ENCODE measurements around the gene PTCH2. TPM values are rescaled to one million over a fixed set of nuclear protein-coding genes. Genes with fewer than 3 reads are reported as not detected.
A peak's percentile ranks its signal among the peaks of the same experiment; 100 is the strongest.

The PTCH2 gene
- total and polyA plus RNA-seq, 2 of the 13 experiments (the other 11 are each of a cell fraction or from before 2014, with no cell fraction given): 0.60 to 1.5 TPM

DNA sequence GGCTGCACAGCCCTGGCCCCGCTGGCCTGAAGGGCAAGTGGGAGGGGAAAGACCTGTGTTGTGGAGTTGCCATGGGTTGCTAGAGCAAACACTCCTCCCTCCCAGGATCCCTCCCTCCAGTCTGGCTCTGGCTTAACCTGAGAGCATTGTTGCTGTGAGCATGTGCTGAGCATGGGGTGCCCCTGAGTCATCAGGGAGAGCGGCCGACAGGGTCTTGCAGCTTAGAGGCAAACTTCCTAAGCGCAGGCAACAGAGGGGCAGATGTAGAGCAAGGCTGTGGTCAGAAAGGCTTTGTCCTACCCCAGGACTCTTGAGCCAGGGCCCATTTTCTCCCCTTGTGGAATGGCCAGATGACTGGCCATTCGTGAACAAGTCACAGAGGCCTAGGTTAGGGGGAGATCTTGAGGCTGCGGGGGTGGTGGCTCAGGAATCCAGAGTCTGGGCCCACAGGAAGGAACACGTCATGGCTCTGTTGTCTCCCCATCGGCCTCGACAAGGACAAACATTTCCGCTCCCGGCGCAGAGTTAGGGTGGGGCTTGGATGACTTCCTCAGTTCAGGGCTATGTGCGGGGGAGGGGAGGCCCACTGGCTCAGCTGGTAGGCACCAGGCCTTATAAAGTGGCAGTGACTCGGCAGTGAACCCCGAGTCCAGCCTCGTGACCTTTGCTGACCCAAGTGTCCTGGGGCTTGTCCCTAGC, 35.5 kb downstream of the PTCH2 start (continued):
- TF ChIP-seq ZBTB3 (CRISPR knock-in tag; IDR thresholded peaks at IDR 0.05; ENCODE audit: borderline replicate concordance, low read depth) (0 out of 2 replicates have a peak, but pooled peaks have one; percentile 27), HHEX (CRISPR knock-in tag; IDR thresholded peaks at IDR 0.05) (no peak), ZFYVE20 (CRISPR knock-in tag; IDR thresholded peaks at IDR 0.05; ENCODE audit: borderline replicate concordance, low read depth) (no peak), ZNF235 (CRISPR knock-in tag; IDR thresholded peaks at IDR 0.05; ENCODE audit: borderline replicate concordance) (no peak), HCFC1 (IDR thresholded peaks at IDR 0.05; ENCODE audit: low read depth, low read length) (no peak), ZSCAN9 (CRISPR knock-in tag; IDR thresholded peaks at IDR 0.05; ENCODE audit: borderline replicate concordance) (peak; percentile 91), ZNF570 (CRISPR knock-in tag; IDR thresholded peaks at IDR 0.05; ENCODE audit: borderline replicate concordance) (no peak), SPEN (CRISPR knock-in tag; IDR thresholded peaks at IDR 0.05; ENCODE audit: low read depth) (peak; percentile 48; the same call in 1 of the 2 replicates), SRSF9 (IDR thresholded peaks at IDR 0.05; ENCODE audit: borderline replicate concordance, insufficient read depth, low read depth, low read length, poor library complexity, severe bottlenecking) (no peak), MEIS1 (CRISPR knock-in tag; IDR thresholded peaks at IDR 0.05; ENCODE audit: borderline replicate concordance) (0 out of 2 replicates have a peak, but pooled peaks have one; percentile 24), CHCHD3 (CRISPR knock-in tag; IDR thresholded peaks at IDR 0.05) (no peak), ZNF10 (CRISPR knock-in tag; IDR thresholded peaks at IDR 0.05; ENCODE audit: borderline replicate concordance, low read depth) (no peak), TAF1 (CRISPR knock-in tag; IDR thresholded peaks at IDR 0.05) (peak; percentile 69), ZNF598 (CRISPR knock-in tag; IDR thresholded peaks at IDR 0.05; ENCODE audit: borderline replicate concordance) (peak; percentile 75; the same call in 1 of the 2 replicates), ZFP82 (CRISPR knock-in tag; IDR thresholded peaks at IDR 0.05; ENCODE audit: borderline replicate concordance) (peak; percentile 49; the same call in 1 of the 2 replicates), HES4 (CRISPR knock-in tag; IDR thresholded peaks at IDR 0.05; ENCODE audit: borderline replicate concordance) (peak; percentile 86), MIXL1 (CRISPR knock-in tag; IDR thresholded peaks at IDR 0.05) (no peak; the same call in 1 of the 2 replicates), AHR (CRISPR knock-in tag; IDR thresholded peaks at IDR 0.05) (no peak; the same call in 1 of the 2 replicates), ZNF776 (CRISPR knock-in tag; IDR thresholded peaks at IDR 0.05) (no peak), ZNF33A (CRISPR knock-in tag; IDR thresholded peaks at IDR 0.05; ENCODE audit: borderline replicate concordance) (peak; percentile 95), ZNF883 (CRISPR knock-in tag; IDR thresholded peaks at IDR 0.05; ENCODE audit: not compliant biosample characterization) (no peak)
- TF ChIP-seq, protein P1, sequence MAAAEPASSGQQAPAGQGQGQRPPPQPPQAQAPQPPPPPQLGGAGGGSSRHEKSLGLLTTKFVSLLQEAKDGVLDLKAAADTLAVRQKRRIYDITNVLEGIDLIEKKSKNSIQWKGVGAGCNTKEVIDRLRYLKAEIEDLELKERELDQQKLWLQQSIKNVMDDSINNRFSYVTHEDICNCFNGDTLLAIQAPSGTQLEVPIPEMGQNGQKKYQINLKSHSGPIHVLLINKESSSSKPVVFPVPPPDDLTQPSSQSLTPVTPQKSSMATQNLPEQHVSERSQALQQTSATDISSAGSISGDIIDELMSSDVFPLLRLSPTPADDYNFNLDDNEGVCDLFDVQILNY (CRISPR knock-in tag; conservative IDR thresholded peaks at IDR 0.05): no peak
- TF ChIP-seq, protein P2, sequence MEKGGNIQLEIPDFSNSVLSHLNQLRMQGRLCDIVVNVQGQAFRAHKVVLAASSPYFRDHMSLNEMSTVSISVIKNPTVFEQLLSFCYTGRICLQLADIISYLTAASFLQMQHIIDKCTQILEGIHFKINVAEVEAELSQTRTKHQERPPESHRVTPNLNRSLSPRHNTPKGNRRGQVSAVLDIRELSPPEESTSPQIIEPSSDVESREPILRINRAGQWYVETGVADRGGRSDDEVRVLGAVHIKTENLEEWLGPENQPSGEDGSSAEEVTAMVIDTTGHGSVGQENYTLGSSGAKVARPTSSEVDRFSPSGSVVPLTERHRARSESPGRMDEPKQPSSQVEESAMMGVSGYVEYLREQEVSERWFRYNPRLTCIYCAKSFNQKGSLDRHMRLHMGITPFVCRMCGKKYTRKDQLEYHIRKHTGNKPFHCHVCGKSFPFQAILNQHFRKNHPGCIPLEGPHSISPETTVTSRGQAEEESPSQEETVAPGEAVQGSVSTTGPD (CRISPR knock-in tag; IDR thresholded peaks at IDR 0.05): peak; percentile 85; the same call in 1 of the 2 replicates
- TF ChIP-seq, protein P3, sequence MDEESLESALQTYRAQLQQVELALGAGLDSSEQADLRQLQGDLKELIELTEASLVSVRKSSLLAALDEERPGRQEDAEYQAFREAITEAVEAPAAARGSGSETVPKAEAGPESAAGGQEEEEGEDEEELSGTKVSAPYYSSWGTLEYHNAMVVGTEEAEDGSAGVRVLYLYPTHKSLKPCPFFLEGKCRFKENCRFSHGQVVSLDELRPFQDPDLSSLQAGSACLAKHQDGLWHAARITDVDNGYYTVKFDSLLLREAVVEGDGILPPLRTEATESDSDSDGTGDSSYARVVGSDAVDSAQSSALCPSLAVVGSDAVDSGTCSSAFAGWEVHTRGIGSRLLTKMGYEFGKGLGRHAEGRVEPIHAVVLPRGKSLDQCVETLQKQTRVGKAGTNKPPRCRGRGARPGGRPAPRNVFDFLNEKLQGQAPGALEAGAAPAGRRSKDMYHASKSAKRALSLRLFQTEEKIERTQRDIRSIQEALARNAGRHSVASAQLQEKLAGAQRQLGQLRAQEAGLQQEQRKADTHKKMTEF (CRISPR knock-in tag; IDR thresholded peaks at IDR 0.05): peak; percentile 72; the same call in 1 of the 2 replicates
- TF ChIP-seq, protein P4, sequence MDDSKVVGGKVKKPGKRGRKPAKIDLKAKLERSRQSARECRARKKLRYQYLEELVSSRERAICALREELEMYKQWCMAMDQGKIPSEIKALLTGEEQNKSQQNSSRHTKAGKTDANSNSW (CRISPR knock-in tag; IDR thresholded peaks at IDR 0.05; ENCODE audit: borderline replicate concordance): no peak

Measured in HepG2 (cell line).